Fibroblast of skin of back (primary cell): Measurements from ENCODE around the gene FGF2.
"Not testable (repeated sequence)": the region's sequence is repeated elsewhere in the genome, so short reads cannot be mapped to it uniquely, and the experiment has no call there.

ENCODE experiments used
- DNase-seq: peaks from one replicate; pipeline ENCODE4 v3.0.0-alpha.2; 2013

Gene FGF2

DNA sequence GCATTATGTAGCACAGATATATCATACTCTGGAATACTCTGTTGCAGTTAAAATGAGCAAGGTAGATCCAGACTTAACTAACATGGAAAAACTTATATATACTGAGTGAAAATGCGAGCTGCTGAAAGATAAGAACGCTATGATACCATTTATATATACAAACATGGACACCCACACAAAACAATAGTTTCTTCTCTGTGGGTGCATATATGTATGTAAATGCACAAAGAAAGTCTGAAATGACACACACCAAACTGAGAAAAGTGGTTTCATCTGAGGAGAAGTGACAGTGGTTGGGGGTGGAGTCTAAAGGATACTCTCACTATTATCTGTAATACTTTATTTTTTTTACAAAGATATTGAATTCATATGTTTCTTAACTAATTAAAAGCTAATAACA lies 12.2 kb upstream of the FGF2 start:
- DNase-seq: no peak

- DNase-seq: no peak
Measured at GRCh38 chr4:122815248-122815647, 11.4 kb upstream of the FGF2 start.

DNA sequence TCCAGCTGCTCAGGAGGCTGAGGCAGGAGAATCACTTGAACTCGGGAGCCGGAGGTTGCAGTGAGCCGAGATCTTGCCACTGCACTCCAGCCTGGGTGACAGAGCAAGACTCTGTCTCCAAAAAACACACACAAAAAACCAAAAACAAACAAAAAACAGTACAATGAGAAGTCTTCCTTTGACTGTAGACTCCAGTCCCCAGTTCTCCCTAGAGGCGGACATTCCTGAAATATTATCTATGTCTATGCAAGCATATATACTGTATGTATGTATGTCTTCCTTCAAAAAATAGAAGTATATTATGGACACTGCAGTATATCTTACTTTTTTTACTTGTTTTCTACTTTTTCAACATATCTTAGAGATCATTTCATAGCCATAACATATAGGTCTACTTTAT lies 10.2 kb upstream of the FGF2 start:
- peak; percentile 63 for DNase-seq

DNA sequence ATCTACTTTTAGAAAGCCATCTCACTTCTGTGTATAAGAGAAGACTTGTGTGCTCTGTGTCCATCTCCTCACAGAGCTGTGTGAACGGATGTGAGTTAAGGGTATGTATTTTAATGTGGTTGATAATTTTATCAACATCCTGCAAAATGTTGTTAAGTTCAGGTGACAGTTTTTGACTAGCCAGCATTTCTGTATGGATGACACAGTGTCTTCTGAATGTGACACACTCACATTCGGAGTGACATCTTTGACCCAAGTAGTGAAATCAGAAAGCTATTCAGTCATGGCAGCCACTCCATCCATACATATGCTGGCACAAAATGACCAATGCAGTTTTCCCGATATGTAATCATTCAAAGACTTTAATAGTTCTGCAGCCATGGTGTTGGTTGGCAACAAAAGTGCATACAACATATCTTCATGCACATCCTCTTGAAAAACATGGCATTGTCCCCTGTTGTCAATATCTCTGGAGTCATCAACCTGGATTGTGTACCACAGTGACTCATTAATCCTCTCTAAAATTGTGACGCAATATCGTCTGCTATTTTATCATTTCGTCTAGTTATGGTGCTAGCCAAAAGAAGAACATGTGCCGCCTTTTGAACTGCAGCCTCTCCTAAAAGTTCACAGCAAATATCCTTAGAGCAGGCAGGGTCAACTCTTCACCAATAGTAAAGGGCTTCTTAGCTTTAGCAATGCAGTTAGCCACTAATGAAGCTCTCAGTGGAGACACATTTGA lies 6.8 kb upstream of the FGF2 start:
- DNase-seq: peak; percentile 70

DNA sequence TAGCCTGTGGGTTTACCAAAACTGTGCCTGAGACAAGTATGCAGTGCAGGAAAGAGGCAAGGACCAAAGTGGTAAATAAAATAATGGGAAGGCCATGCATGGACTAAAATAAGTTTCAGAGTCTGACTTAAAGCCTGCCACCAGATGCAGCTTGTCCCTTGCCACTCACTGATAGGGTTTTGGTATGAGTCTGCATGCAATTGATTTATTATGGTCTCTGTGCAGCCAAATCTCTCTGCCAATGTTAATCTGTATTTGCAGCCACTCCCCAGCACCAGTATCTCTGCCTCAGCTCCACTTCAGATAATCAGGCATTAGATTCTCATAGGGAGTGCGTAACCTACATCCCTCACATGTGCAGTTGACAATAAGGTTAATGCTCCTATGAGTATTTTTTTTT lies 5.5 kb upstream of the FGF2 start:
- DNase-seq: no peak

DNA sequence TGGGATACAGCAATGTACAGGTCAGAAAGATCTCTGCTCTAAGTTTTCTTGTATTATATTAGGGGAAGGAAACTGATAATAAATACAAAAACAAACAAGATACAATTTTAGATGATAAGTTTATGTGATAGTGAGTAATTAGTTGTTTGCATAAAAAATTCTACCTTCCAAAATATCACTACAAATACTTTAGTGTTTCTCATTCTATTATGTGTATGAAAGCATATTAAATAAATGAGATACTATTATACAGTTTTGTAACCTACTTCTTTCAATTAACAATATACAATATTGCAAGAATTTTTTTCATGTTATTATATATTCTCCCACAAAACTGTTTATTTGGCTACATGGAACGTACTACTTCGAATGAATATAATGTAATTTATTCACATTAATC lies 4.2 kb upstream of the FGF2 start:
- no peak for DNase-seq

DNA sequence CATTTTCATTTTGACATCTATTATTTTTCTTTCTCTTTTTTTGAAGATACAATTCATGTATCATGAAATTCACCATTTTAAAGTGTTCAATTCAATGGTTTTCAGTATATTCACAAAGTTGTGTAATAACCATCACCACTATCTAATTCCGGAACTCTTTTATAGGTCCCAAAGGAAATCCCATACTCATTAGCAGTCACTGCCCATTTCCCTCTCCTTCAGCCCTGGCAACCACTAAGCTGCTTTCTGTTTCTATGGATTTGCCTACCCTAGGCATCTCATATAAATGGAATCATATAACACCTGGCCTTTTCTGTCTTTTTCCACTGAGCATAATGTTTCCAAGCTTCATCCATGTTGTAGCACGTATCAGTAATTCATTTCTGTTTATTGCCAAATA lies 3.2 kb upstream of the FGF2 start:
- no peak for DNase-seq

DNA sequence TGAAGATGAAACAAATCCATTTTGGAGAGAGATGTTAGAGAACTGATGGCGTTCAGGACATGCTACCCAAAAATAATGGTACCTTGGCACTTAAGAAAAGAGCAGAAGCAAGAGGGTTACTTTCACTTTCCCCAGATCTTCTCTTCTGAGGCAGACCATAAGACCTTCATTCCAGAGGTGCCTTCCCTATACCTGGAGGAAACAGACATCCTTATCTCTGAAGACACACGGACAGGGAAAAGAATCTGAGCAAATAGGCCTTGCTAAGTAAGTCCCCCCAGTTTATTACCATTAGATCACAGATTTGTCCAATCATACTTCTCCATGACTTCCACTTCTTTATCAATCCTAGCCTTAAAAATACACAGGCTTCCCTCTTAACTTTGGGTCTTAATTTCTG lies 2.0 kb upstream of the FGF2 start:
- no peak for DNase-seq

DNA sequence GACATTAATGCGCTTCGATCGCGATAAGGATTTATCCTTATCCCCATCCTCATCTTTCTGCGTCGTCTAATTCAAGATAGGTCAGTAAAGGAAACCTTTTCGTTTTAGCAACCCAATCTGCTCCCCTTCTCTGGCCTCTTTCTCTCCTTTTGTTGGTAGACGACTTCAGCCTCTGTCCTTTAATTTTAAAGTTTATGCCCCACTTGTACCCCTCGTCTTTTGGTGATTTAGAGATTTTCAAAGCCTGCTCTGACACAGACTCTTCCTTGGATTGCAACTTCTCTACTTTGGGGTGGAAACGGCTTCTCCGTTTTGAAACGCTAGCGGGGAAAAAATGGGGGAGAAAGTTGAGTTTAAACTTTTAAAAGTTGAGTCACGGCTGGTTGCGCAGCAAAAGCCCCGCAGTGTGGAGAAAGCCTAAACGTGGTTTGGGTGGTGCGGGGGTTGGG lies 528 bp upstream of the FGF2 start:
- no peak for DNase-seq

- DNase-seq: peak; percentile 52
Measured at GRCh38 chr4:122827258-122827878, 737 bp downstream of the FGF2 start.

- DNase-seq: peak; percentile 63
Measured at GRCh38 chr4:122827879-122828601, 1.4 kb downstream of the FGF2 start.

GRCh38 chr4:122830426-122831095 lies 3.9 kb downstream of the FGF2 start:
- no peak for DNase-seq

DNA sequence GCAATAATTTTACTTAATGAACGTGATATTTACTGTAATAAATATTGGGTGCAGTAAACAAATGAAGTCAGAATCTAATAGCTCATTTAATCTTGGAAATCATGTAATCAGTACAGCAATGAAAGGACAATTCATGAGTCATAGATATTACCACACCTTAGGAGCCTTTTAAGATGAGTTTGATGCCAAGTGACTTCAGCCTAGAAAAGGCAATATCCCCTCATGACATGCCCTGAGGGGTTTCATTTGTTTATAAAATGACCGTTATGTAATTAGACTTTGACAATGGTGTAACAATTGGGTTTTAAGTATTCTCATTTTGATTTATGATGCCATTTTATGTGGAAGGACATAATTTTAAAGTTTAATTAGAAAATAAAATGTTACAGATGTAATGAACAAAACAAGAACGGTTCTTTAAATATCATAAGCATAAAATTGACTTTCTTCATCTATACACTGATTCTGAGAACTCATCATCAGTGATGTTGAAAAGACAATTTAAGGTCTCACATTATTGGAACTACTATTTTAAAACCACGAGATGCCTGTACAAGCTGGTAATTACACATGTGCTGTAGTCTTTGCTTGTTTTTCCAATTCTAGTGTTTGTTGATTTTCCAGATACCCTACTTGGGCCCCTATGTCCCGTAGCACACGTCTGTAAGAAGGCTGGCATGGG lies 5.0 kb downstream of the FGF2 start:
- DNase-seq: no peak

DNA sequence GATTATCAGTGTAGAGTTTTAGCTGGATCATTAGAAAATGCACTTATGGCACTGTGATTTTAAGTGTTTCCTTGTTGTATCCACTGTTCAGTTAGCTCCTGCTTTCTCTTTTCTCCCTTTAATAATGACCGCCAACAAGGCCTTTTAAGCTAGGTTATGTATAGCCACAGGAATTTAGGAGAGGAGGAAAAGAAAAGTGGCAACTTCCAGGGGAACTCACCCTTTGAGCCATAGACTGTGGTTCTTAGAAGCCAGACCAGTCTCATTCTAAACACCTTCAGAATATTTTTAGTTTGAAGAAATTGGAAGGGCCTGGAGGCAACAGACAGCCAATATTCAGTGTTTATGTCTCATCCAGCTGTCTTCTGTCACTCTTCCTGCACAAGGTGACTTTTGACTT lies 6.1 kb downstream of the FGF2 start:
- no peak for DNase-seq

DNA sequence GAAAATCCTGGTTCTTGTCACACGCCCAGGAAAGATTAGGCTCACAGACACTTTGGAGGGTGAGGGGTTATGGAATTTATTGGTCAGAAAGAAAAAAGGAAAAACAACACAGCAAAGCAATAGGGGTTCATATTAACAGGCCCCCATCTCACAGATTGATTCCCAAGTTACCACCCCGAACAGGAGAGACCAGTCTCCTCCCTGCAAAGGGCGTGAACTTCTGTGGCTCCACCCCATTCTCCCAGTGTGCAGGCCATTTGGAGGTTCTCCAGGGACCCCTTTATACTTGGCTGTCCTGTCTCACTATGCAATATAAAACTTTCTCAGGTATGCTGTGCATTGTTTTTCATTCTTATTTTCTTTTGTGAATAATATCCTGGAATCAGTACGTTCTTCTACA lies 7.4 kb downstream of the FGF2 start:
- no peak for DNase-seq

DNA sequence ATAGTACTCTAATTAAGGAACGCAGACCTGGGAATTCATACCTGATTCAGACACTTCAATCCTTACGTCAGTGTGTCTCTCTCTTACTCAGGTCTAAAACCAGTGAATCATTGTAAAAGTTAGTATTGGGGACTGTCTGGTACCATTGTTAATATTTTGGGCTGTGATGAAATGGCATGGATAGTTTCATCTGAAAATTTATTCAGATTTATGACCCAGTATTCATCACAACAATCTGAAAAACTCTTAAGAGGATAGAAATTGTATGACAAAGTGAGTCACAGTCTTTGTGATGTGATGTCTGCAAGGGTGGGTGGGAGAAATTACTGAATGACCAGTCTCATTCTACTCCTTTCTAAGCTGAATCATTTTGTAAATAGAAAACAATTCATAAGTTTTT lies 10.3 kb downstream of the FGF2 start:
- DNase-seq: peak; percentile 67

- DNase-seq: no peak
Measured at GRCh38 chr4:122838034-122838433, 11.4 kb downstream of the FGF2 start.

DNA sequence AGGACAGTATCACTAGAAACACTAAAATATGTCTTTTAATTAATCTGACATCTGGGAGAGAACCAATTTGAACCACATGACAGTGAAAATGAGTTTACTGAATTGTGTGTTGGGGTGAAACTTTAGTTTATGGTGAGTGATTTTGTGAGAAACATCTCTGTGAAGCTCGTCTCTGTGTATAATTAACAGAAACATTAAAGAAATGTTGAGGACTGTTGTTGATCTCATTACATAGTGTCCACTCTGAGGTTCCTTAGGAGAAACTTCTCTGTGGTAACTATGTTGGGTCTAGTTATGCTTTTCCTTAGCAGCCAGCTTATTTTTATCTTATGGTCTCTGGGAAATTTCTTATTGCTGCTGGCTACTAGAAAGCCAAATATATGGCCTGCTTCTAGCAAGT lies 15.8 kb downstream of the FGF2 start:
- no peak for DNase-seq

DNA sequence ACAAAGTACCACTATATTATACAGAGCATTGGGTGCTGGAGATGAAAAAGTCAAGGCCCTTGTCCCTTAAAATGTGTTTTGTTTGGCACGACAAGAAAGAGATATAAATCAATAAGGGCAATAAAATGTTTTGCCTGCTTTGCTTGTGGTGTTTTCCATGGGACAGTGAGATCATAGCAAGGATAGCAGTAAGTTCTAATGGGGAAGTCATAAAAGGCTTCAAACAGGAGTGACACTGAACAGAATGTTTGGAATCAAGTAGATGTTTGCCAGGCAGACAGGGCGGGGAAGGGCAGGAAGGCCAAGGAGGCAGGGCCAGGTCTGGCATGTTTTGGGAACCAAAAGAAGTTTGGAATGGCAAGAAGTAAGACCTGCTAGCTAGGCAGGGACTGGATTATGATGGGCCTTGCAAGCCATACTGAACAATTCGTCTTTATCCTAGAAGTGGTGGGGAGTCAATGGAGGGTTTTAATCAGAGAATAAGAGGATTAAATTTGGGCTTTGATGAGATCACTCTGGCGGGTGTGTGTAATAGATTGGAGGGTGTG lies 16.4 kb downstream of the FGF2 start:
- DNase-seq: no peak

GRCh38 chr4:122844391-122844790 lies 17.8 kb downstream of the FGF2 start:
- DNase-seq: not testable (repeated sequence)

DNA sequence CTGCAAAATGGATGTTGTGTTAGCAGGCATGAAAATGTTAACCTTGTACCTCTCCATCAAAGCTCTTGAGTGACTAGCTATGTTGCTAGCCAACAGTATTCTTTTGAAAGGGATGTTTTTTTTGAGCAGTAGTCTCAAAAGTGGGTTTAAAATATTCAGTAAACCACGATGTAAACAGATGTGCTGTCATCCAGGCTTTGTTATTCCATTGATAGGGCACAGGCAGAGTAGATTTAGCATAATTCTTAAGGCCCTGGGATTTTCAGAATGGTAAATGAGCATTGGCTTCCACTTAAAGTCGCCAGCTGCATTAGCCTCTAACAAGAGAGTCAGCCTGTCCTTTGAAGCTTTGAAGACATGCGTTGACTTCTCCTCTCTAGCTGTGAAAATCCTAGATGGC lies 18.4 kb downstream of the FGF2 start:
- no peak for DNase-seq

GRCh38 chr4:122845760-122846159 lies 19.1 kb downstream of the FGF2 start:
- no peak for DNase-seq
